NCI-H1417 (cell line): ENCODE data around the gene GLIS2.

Experiments used
- DNase-seq, 3 experiments: peaks; one replicate each; lab custom pipeline; 2025; lab: John Stamatoyannopoulos, UW

GLIS2 gene

DNA sequence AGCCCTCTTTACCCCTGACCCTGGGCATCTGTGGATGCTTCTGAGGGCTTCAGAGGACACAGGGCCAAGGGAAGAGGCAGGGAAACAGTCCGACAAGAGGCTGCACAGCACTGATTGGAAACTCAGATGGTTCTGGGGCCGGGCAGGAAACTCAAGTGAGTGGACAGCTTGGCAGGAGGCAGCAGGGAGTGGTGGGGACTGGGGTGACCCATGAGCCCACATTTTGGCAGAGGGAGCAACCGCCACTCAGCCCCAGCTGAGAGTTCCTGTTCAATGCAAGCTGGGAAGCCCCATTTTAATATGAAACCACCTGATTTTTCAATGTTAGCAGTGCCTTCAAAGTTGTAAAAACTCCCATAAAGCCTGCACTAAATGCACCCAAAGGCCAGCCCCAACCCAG is 54.3 kb downstream of the GLIS2 start:
- no peak for DNase-seq

DNA sequence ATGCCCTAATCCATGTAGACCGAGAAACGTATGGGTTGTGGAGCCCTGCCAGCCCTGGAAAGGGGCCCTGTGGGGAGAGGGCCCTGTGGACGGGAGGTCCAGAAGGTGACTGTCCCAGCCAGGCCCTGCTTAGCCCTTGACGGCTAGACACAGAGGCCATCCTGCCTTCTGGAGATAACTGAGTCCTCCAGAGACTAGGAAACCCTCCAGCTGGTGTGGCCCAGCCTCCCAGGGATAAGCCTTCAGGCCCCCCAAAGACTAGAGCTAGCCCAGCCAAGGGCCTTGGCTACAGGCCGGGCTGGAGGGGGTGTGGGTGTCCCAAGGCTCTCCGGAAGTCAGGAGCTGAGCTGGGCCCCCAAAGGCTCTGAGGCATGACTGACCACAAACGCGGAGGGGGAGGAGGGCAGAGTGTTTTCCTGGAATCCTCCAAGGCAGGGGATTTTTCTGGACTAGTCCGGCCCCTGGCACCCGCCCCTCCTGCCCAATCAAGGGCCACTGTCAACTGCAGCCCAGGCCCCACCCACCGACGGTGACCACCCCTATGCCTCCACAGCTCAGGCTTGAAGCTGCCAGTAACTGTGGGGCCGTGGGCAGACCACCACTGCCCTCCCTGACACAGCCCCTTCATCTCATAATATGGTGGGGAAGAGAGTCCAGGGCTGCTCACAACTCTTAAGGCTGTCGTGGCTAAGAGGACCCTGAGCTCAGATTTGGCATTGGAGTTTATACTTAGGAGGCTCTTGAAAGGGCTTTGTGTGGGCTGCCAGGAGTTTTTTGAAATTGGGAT is 54.9 kb downstream of the GLIS2 start:
- no peak for DNase-seq

DNA sequence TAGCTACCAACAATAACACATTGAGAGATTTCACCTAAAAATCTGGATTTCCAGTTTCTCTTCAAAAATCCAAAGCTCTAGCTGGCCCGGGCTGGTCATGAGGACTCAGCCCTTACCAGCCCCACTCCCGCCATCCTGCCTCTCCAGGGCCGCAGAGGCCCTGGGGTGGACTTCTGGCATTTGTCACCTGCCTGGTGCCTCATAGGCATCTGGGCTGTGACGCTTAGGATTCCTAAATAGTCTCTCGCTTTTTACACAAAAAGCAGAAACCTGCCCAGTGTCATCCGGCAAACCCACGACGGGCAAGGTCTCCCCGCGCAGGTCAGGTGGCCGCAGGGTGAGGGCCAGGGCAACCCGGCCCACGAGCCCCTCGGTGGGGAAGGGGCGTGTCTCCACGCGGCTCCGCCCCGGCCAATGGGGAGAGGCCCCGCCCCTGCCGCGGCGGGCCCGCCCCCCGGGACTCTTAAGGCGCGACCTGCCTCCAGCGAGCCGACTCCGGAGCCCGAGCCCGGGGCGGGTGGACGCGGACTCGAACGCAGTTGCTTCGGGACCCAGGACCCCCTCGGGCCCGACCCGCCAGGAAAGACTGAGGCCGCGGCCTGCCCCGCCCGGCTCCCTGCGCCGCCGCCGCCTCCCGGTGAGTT is 55.6 kb downstream of the GLIS2 start, which contains the start of gene VASN:
TSS of gene VASN (plus strand) at position 492 of the 644 bp plus-strand sequence. CDS start 9,030 bp downstream, outside the sequence.
- peak; percentile 20 to 47 (median 21) for DNase-seq

DNA sequence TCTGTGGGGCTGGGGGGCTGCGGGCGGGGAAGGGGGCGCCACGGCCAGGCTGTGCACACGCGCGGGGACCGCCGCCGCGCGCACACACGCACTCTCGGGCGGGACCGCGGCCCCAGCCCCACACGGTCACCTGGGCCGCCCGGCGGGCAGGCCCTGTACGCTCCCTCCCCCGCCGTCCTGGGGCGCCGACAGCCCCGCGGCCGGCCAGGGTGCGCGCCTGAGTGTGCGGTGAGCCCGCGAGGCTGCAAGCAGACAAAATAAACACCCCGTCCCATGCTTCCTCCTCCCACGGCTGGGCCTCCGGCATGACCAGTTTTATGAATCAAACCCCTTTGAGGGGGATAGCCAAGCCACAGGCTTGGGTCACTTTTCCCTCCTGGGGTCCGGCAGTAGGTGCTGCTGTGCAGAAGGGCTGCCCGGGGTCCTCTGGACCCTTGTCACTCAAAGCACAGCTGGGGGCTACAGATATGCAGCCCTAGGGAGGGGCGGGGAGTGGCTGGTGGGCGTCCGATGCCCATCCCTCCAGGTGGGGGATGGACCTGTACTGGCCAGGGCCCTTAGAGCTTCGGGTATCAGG is 56.2 kb downstream of the GLIS2 start:
- DNase-seq = no peak

DNA sequence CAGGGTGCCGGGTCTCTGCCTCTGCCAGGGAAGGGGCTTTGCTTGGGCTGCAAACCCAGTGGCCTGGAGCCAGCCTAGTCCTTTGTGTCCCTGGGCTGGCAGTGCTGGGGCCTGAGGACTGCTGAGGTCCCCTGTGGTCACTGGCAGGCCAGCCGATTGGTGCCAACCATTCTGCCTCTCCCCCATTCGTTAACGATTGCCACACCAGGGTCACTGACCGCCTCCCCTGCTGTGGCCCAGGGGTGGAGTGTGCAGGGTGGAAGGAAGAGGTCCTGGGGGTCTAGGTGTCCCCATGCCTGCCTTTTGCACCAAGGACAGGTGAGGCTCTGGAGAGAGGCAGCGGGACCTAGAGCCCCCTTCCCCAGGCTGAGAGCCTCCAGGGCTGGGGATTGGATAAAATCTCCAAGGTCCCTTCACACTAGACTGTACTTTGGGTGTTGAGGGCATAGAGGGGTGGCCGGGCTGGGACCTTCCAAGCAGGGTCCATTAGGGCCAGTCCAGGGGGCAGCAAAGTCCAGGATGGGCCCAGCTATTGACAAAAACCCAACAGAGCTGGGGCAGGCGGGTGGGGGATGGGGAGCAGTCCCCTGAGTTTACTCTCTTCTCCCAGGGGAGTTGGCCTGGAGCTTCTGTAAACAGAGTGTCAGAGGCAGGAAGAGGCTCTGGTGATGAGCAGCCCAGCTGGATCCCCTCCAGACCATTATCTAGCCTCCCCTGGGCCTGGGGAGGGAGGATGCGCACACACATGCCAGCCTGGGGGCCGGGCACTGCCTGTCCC is 56.9 kb downstream of the GLIS2 start:
- peak in 2 of 3 experiments; percentile 27 to 69 for DNase-seq

DNA sequence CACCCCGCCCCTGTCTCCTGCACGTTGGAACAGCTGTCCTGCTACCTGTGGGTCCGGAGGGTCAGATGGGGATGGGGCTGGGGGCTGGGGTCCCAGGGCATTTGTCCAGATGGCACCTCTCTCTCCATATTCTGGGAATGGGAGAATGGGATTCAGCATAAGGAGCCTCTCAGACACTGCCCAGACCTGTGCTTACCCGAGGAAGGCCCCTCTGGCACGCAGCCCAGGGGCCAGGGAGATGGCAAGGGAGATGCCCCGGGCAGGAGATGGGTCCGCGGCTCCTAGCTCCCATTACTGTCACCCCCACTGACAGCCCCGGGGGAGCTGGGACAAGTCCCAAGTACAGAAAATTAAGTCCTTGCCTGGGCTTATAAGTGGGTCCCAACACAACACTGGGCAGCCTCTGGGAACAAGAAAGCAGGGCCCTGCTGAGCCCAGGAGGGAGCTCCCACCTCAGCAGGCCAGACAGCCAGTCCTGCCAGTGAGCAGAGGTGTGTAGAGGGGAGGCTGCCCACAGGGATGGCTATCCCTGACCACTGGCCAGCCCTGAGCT is 57.6 kb downstream of the GLIS2 start:
- peak in 1 of 3 experiments; percentile 50 for DNase-seq

DNA sequence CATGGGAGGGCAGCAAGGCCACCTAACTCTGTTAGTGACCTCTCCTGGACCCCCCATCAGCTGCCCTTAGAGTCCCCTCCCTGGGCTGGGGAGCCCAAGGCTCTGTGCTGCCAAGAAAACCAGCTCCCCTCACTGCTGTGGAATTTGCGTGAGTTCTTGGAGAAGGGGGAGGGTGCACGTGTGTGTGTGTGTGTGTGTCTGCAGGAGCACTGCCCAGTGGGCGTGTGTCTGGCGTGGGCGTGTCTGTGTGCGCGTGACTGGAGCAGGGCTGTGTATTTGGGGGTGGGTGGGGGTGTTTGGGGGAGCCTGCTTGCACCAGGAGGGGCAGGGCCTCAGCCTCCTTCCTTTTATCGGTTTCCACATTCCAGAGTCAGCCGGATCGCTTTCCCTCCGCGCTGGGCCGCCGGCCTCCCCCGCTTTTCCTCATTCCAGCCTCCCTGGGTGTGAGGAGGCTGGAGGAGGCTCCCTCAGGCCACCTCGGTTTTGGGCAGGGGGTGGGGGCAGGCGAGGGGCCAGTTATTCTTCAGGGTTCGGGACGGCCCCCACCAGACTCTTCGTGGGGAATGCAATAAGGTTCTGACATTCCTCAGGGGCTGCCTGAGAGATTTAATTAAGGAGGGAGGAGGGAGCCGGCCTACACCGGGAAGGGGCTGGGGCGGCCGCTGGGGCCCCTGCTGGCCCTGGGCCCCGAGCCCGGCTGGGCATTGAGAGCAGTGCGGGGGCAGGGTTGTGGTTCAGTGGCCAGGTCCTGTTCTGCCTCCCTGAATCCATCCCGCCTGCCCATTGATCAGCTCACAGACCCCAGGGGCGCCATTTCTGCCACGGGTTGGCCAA is 58.3 kb downstream of the GLIS2 start:
- DNase-seq = no peak

DNA sequence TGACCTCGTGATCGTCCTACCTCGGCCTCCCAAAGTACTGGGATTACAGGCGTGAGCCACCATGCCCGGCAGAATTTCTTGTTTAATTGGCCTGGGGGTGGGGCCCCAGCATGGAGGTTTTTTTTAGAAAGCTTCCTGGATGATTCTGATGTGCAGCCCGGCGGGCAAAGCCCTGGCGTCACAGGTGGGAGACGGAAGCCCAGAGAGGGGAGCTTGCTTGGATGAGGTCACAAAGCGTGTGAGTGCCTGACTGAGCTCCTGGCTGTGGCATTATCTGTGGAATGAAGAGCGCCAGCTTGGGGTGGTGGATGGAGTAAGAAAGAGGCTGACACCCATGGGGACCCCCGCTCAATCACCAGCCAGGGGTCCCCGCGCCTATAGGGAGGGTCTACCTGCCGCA is 59.9 kb downstream of the GLIS2 start:
- DNase-seq = no peak

DNA sequence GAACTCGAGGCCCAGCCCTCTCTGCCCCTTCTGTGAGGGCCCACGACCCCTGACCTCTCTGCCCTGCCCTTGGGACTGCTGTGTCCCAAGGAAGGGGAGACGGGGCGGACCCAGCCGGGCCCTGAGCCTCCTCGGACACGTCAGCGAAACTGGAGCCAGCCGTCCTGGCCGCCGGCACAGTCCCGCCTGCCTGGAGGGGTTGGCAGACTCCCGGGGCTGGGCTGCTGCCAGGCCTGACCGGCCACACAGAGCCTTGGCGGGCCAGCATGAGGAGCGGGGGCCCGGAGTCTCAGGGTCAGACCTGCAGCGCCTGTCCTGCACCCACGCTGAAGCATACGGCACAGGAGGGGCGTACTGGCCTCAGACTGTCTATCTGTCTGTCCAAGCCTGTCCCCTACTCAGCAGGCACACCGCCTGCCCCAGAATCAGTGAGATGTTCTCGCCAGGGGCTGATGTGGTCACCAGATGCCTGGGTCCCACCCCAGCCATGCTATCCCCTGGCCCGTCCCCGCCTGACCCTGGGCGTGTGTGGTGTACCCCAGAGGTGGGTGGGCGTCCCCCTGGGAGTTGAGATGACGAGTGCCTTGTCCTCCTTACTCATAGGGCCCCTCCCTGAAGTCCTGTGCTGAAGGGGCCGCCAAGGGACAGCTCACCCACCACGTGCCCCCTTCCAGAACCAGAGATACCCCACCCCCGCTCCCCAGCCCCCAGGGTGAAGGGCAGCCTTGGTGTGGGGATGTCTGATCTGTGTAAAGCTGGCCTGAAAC is 60.4 kb downstream of the GLIS2 start:
- DNase-seq = no peak

DNA sequence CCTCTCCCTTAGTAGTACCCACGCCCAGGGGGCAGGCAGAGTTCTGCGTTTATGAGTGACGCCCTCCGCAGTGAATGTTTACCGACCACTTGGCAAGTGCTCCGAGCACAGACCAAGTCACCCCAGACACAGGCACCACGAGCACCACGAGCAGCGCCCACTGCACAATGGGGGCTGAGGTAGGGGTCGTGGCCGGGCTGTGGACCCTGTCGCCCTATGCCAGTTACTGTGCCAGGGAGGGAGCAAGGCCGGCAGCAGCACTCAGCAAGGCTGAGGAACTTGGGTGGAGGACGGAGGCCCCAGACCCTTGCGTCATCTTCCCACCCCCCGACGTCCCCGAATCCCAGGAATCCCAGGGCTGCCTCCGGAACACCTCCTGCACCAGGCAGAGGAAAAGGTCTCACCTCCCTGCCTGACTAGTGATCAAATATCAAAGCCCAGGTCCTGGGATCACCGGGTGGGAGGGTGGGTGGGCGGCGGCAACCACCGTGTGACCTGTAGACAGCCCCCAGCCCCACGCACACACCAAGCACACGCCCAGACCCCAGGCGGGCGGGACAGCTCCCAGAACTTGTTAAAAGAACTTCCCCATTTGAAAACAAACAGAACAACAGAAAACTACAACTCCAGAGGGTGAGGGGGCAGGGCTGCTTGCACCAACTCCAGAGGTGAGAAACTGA is 61.2 kb downstream of the GLIS2 start:
- DNase-seq = no peak

DNA sequence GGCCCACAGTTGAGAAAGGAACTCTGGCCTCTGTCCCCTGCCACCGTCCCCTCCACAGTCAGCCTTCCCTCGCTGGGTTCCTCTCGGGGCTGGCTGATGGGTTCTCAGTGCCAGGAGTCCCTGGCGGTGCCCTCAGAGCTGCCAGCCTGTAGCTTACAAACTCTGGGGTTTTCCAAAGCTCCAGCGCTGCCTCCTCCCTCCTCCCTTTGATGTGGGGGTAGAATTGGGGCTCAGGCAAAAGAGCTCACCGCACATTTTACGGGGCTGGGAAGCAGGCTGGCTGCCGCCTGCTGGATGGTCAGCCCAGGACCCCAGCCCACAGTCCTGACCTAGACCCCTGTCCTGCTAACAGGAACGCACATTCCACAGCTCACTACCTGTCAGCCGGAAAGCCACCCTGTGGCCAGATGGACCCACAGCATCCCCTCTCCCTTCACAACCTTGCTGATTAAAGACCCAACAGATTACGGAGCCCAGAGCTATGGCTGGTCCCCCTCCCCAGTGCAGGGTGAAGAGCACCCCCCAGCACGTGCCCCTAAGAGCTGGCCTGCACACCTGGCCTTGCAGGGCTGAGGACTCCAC is 61.8 kb downstream of the GLIS2 start:
- DNase-seq = no peak

DNA sequence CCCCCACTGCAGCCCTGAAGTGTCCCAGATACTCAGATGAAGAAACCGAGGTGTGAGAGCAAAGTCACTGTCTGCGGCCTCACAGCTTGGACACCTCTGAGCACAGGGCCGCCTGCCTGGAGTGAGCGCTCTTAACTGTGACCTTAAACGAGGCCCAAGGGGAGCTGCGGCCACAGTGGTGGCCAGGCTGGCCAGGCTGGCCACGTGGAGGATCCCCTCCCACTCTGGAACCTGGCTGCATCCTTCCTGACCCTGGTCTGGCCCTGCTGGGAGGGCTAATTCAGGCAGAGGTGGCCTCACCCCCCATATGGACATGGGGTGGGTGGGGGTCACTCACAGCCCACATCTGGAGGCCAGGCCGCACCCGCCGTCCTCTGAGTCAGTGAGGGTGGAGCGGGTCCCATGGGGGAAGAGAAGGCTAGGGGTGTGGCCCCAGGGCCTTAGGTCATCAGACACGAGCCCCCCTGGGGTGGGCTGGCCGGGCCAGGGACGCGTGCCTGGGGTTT is 62.3 kb downstream of the GLIS2 start:
- DNase-seq = no peak

DNA sequence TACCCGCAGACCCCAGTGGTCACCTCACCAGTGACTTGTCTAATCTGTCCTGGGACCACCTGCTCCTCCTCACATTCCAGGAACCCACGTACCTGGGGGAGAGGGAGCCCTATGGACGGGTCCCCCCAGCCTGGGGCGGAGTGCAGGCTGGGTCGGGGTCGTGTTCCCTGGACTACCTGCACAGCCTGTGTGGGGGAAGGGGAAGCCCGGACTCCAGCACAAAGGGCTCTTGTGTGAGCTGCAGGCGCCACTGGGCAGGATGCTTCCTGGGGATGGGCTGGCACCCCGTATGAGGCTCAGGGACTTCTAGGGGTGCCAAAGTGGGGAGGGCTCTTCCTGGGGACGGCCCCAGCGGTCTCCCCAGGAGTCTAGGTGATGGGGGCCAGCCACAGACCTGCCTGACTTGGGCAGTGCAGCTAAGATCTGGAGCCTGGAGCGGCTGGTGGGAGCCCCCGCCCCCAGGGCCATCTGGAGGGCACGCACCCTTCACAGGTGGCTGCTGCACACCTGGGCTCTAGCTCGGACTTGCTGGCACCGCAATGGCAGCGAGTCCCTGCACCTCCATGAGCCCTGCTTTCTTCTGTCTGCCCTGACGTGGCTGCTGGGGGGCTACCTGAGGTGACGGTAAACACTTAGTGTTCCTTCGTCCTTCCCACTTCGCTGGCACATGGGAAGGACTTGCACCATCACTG is 63.3 kb downstream of the GLIS2 start:
- DNase-seq = no peak

DNA sequence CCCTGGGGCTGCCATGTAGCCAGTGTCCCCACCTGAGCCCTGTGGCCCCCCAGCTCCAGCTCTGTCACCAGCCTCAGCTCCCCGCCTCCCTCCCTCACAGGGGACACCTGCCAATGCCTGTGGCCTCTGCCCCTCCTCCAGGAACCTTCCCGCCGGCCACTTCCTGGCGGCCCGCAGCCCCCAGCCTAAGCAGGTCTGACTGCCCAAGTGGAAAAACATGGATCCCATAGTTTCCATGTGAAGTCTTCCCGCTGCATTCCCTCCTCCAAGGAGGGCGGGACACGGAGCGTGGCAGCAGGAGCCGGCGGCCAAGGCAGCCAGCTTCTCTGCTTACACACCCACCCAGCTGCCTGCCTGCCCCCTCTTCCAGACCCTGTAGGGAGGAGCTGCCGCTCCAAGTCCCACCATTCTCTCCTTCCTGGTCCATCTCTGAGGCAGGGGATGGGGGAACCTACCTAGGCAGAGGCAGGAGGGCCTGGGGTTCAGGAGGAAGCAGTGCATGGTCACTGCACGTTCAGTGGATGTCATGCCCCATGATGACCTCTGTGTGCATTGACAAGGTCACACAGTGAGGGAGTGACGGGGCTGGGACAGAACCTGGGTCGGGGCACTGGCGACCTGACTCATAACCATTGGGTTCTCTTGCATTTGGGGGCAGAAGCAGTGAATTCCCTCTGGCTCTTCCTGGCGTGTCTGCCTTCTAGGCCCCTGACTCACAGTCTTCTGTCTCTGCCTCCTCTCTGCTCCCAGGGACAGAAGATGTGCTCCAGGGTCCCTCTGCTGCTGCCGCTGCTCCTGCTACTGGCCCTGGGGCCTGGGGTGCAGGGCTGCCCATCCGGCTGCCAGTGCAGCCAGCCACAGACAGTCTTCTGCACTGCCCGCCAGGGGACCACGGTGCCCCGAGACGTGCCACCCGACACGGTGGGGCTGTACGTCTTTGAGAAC is 64.5 kb downstream of the GLIS2 start:
- DNase-seq = no peak

DNA sequence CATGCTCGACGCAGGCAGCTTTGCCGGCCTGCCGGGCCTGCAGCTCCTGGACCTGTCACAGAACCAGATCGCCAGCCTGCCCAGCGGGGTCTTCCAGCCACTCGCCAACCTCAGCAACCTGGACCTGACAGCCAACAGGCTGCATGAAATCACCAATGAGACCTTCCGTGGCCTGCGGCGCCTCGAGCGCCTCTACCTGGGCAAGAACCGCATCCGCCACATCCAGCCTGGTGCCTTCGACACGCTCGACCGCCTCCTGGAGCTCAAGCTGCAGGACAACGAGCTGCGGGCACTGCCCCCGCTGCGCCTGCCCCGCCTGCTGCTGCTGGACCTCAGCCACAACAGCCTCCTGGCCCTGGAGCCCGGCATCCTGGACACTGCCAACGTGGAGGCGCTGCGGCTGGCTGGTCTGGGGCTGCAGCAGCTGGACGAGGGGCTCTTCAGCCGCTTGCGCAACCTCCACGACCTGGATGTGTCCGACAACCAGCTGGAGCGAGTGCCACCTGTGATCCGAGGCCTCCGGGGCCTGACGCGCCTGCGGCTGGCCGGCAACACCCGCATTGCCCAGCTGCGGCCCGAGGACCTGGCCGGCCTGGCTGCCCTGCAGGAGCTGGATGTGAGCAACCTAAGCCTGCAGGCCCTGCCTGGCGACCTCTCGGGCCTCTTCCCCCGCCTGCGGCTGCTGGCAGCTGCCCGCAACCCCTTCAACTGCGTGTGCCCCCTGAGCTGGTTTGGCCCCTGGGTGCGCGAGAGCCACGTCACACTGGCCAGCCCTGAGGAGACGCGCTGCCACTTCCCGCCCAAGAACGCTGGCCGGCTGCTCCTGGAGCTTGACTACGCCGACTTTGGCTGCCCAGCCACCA is 65.4 kb downstream of the GLIS2 start:
- no peak for DNase-seq
